Mesothelial cell of epicardium (in vitro differentiated cells): ENCODE results near the gene SHROOM3. TPM values are rescaled to one million over a fixed set of nuclear protein-coding genes. Genes with fewer than 3 reads are reported as not detected.
A peak's percentile ranks its signal among the peaks of the same experiment; 100 is the strongest.

Experiments used
- DNase-seq, 2 experiments: peaks; one replicate each; pipeline ENCODE4 v3.0.0; 2021; ENCODE audit warnings: low spot score in 2 of 2; ENCODE audit not compliant: unreplicated experiment in 2 of 2
- H3K27ac Mint-ChIP-seq: 2 replicates; pipeline ENCODE4 v1.8.0; 2021; ENCODE audit warnings: mixed read lengths
- H3K27me3 Mint-ChIP-seq: 2 replicates; pipeline ENCODE4 v1.8.0; 2021; ENCODE audit warnings: low read depth, mixed read lengths
- H3K36me3 Mint-ChIP-seq: 2 replicates; pipeline ENCODE4 v1.8.0; 2021; ENCODE audit warnings: mixed read lengths
- H3K4me1 Mint-ChIP-seq: 2 replicates; pipeline ENCODE4 v1.8.0; 2021; ENCODE audit warnings: mixed read lengths
- H3K4me3 Mint-ChIP-seq: 2 replicates; pipeline ENCODE4 v1.8.0; 2021; ENCODE audit warnings: mild to moderate bottlenecking, moderate library complexity, mixed read lengths
- H3K9me3 Mint-ChIP-seq: 2 replicates; pipeline ENCODE4 v1.8.0; 2021; ENCODE audit warnings: mixed read lengths
- CTCF ChIP-seq: fragments of 200-600 bp; sonication (generic); IDR thresholded peaks from one replicate; pipeline ENCODE4 v1.5.0; 2021; ENCODE audit warnings: antibody characterized with exemption; ENCODE audit not compliant: unreplicated experiment
- total RNA-seq: library from RNA; stranded (reverse); gene quantifications from 3 replicates; pipeline ENCODE4 v1.2.1, GENCODE V29; 2021

The SHROOM3 gene
- total RNA-seq, 1 donor from 2014 or later: 62.7 TPM

GRCh38 chr4:76738086-76738931 lies 303.3 kb downstream of the SHROOM3 start:
- no peak overlapping the region for H3K4me3 Mint-ChIP-seq
- H3K27me3 Mint-ChIP-seq: no peaks in the 10 kb centered on the region
- peaks cover 21% of the 10 kb centered on the region for H3K36me3 Mint-ChIP-seq
- peaks cover 33% of the 10 kb centered on the region for H3K4me1 Mint-ChIP-seq
- peak overlapping the region; percentile 81 for H3K27ac Mint-ChIP-seq
- TF ChIP-seq CTCF: no peak
- DNase-seq: no peak
- no peaks in the 10 kb centered on the region for H3K9me3 Mint-ChIP-seq

- H3K9me3 Mint-ChIP-seq: no peaks in the 10 kb centered on the region
- H3K27me3 Mint-ChIP-seq: no peaks in the 10 kb centered on the region
- H3K4me1 Mint-ChIP-seq: peaks cover 52% of the 10 kb centered on the region
- H3K4me3 Mint-ChIP-seq: no peak overlapping the region
- H3K27ac Mint-ChIP-seq: no peak overlapping the region
- TF ChIP-seq CTCF: no peak
- DNase-seq: no peak
- peaks cover 15% of the 10 kb centered on the region for H3K36me3 Mint-ChIP-seq
These were observed 305.2 kb downstream of the SHROOM3 start for GRCh38 chr4:76740192-76740591.

GRCh38 chr4:76740866-76741662 lies 306.0 kb downstream of the SHROOM3 start:
- no peak for DNase-seq
- Mint-ChIP-seq H3K9me3 (no peaks in the 10 kb centered on the region), H3K4me1 (peaks cover 54% of the 10 kb centered on the region), H3K27me3 (no peaks in the 10 kb centered on the region), H3K4me3 (no peak overlapping the region), H3K36me3 (peaks cover 15% of the 10 kb centered on the region), H3K27ac (no peak overlapping the region)
- no peak for TF ChIP-seq CTCF

GRCh38 chr4:76741663-76742020 lies 306.6 kb downstream of the SHROOM3 start:
- no peaks in the 10 kb centered on the region for H3K27me3 Mint-ChIP-seq
- no peak overlapping the region for H3K4me3 Mint-ChIP-seq
- no peak overlapping the region for H3K27ac Mint-ChIP-seq
- DNase-seq: no peak
- no peak for TF ChIP-seq CTCF
- H3K9me3 Mint-ChIP-seq: no peaks in the 10 kb centered on the region
- H3K4me1 Mint-ChIP-seq: peaks cover 50% of the 10 kb centered on the region
- peaks cover 17% of the 10 kb centered on the region for H3K36me3 Mint-ChIP-seq

DNA sequence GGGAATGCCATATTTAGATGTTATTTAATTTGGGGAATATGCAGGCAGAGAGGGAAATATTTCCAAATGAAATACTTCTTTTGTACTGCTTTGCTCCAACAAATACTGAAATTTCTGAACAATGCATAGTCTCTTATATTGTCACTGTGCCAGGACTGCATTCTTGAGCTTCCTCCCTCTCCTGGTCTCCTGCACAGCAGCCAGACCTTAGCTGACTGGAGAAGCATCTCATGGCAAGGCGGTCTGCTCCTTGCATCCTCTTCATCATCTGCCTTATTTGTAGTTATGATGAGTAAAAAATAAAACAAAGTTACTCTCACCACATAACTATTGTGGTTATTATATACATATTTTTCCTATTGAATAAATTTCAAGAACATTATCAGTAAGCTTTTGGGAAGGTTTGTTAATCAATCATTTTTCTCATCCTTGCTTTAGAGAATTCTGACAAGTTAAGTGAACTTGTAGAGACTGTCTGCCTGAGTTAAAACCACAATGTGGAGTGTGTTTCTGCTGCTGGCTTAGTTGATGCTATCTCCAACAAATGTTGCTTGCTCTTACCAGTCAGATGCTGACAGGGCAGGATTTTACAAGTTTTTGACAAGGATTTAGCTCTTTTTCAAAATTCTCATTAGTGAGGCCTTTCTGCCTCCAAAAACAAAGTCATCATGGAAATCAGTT lies 309.4 kb downstream of the SHROOM3 start:
- no peak for DNase-seq
- H3K4me3 Mint-ChIP-seq: no peak overlapping the region
- no peak for TF ChIP-seq CTCF
- H3K27me3 Mint-ChIP-seq: no peaks in the 10 kb centered on the region
- H3K9me3 Mint-ChIP-seq: no peaks in the 10 kb centered on the region
- H3K36me3 Mint-ChIP-seq: peaks cover 18% of the 10 kb centered on the region
- peak overlapping the region; percentile 85 for H3K27ac Mint-ChIP-seq
- H3K4me1 Mint-ChIP-seq: peaks cover 37% of the 10 kb centered on the region
